Breast epithelium (tissue), 4 donors: ENCODE measurements around the gene GALNT1. TPM values are rescaled to one million over a fixed set of nuclear protein-coding genes. Genes with fewer than 3 reads are reported as not detected.

ENCODE experiments used
- DNase-seq, 2 donors: peaks; one replicate each; pipeline ENCODE4 v3.0.0-alpha.2; 2019; ENCODE audit warnings: low spot score in 2 of 2
- H3K27ac ChIP-seq, 2 donors: fragments of 200-600 bp; sonication (generic) in 1 of 2; one replicate each; pipeline ENCODE4 v1.5.1; 2016 to 2019; ENCODE audit warnings: mild to moderate bottlenecking in 1 of 2
- H3K27me3 ChIP-seq, 2 donors: fragments of 200-600 bp; sonication (generic) in 1 of 2; one replicate each; pipeline versions ENCODE4 v1.5.1 to v1.6.0; 2017 to 2019; ENCODE audit warnings: control low read depth in 1 of 2, mild to moderate bottlenecking in 1 of 2
- H3K36me3 ChIP-seq: fragments of 200-600 bp; one replicate; pipeline ENCODE4 v1.5.1; 2019
- H3K4me1 ChIP-seq, 2 donors: fragments of 200-600 bp; sonication (generic); one replicate each; pipeline ENCODE4 v1.5.1; 2016 to 2019; ENCODE audit warnings: control low read depth in 1 of 2
- H3K4me3 ChIP-seq, 3 donors: fragments of 200-600 bp; sonication (generic); 1 replicate in 2 of 3; 2 replicates in 1 of 3; pipeline ENCODE4 v1.5.1; 2016 to 2019; ENCODE audit warnings: mild to moderate bottlenecking in 3 of 3, moderate library complexity in 2 of 3
- H3K9me3 ChIP-seq, 2 donors: fragments of 200-600 bp; sonication (generic) in 1 of 2; one replicate each; pipeline ENCODE4 v1.5.1; 2016 to 2019; ENCODE audit warnings: control low read depth in 1 of 2
- CTCF ChIP-seq, 3 donors: fragments of 450-650 bp; IDR thresholded peaks; one replicate each; pipeline ENCODE4 v1.5.1; 2016 to 2017; ENCODE audit warnings: antibody characterized with exemption in 3 of 3, mild to moderate bottlenecking in 3 of 3, moderate library complexity in 3 of 3
- POLR2A ChIP-seq: fragments of 450-650 bp; IDR thresholded peaks from one replicate; pipeline ENCODE4 v1.6.1; 2016; ENCODE audit warnings: antibody characterized with exemption, mild to moderate bottlenecking, moderate library complexity
- POLR2AphosphoS5 ChIP-seq, 3 donors: sonication (generic); formaldehyde crosslinking; IDR thresholded peaks; one replicate each; pipeline ENCODE4 v1.6.1; 2017; ENCODE audit warnings: antibody characterized with exemption in 3 of 3
- intact Hi-C: fragments of 100-400 bp; cut with DNase I; formaldehyde crosslinking; loops from one replicate; pipeline ENCODE4 v1.15.1; 2023; ENCODE audit warnings: low total_unique reads
- total RNA-seq, 3 donors: library from RNA; depleted of rRNA; stranded (reverse); fragments of >200 nt; gene quantifications; one replicate each; pipeline ENCODE4 v1.1.0, GENCODE V29; 2016

The GALNT1 gene
- total RNA-seq, 3 donors from 2014 or later = 34.9 to 60.9 (median 46.5) TPM

DNA sequence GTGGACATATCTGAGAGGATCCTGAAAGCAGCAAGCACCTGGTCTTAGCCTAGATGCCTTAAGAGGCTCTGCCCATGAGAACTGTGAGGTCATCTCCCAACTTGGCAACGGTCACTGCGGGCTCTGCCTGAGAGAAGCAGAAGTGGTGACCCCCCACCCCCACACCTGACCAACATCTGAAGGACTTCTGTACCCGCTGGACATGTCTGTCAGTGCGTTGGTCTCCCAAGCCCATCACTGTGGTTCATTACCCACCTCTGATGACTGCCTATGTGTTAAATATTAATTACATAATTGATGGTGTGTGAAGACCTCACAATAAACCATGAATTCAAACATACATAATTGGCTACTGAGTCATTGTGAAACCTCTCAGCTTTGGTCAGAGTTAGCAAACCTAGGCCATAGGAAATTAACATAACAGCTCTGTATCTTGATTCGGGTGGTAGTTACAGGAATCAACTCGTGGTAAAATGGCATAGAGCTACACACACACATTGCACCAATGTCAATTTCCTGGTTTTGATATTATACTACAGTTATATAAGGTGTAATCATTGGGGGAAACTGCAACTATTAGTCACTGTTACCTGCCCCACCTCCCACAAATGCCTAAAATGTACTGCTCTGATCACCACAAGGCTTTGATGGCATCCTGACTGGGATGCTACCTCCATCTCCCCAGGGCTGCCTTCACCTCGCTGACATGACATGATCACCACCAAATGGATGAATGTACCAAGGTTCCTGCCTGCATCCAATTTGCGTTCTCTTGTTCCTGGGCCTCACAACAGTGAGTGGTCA is 4.3 kb upstream of the GALNT1 start:
- Histone ChIP-seq H3K27ac (no peak overlapping the region), H3K27me3 (no peaks in the 10 kb centered on the region), H3K36me3 (no peaks in the 10 kb centered on the region), H3K9me3 (no peaks in the 10 kb centered on the region), H3K4me3 (no peak overlapping the region), H3K4me1 (no peaks in the 10 kb centered on the region)
- no peak for DNase-seq
- intact Hi-C loops = no loop called here
- TF ChIP-seq POLR2A = no peak
- no peak for TF ChIP-seq CTCF (IDR thresholded peaks at IDR 0.05)
- no peak for TF ChIP-seq POLR2AphosphoS5 (IDR thresholded peaks at IDR 0.05)

DNA sequence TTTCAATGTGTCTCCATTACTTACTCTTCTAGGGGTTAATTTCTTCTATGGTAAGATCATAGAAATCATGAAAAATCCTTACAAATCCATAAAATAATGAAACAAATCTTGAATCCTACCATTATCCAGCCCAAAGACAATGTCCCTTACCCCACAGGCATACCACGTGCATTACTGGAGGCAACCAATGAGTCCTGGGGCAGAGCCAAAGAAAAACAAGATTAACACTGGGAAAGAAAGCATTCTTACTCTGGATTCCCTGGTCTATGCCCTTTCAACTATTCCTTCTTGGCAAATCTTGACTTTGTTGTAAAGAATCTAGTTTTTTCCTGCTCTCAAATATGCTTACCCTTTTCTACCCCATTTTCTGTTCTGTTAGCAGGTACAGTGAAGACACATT is 3.1 kb upstream of the GALNT1 start:
- peaks cover 0 to 7% of the 10 kb centered on the region in 2 donors for H3K4me1 ChIP-seq
- no peak overlapping the region for H3K27ac ChIP-seq
- no peak for DNase-seq
- no peak overlapping the region for H3K4me3 ChIP-seq
- no peak for TF ChIP-seq POLR2AphosphoS5 (IDR thresholded peaks at IDR 0.05)
- TF ChIP-seq CTCF (IDR thresholded peaks at IDR 0.05) = no peak
- TF ChIP-seq POLR2A = no peak
- no peaks in the 10 kb centered on the region for H3K36me3 ChIP-seq
- H3K27me3 ChIP-seq = no peaks in the 10 kb centered on the region
- H3K9me3 ChIP-seq = no peaks in the 10 kb centered on the region
- intact Hi-C loops = no loop called here

DNA sequence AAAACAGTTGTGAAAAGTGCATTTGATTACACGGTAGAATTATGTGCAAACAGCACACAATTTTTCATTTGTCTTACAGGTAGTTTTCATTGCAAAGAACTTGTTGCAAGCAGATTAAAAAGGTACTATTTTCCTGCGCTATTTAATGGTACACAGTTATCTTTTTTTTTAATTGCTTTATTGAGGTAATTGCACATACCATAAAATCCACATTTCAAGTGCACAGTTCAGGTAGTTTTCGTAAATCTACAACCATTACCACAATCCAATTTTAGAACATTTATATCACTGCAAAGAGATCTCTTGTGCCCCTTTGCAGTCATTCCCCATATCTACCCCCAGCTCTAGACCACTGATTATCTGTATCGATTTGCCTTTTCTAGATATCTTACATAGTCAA is 2.6 kb upstream of the GALNT1 start:
- intact Hi-C loops = no loop called here
- H3K36me3 ChIP-seq = no peaks in the 10 kb centered on the region
- no peak overlapping the region for H3K27ac ChIP-seq
- no peak for DNase-seq
- TF ChIP-seq CTCF (IDR thresholded peaks at IDR 0.05) (no peak), POLR2AphosphoS5 (IDR thresholded peaks at IDR 0.05) (no peak), POLR2A (no peak)
- peaks cover 0 to 7% of the 10 kb centered on the region in 2 donors for H3K4me1 ChIP-seq
- no peaks in the 10 kb centered on the region for H3K9me3 ChIP-seq
- no peak overlapping the region for H3K4me3 ChIP-seq
- H3K27me3 ChIP-seq = no peaks in the 10 kb centered on the region

DNA sequence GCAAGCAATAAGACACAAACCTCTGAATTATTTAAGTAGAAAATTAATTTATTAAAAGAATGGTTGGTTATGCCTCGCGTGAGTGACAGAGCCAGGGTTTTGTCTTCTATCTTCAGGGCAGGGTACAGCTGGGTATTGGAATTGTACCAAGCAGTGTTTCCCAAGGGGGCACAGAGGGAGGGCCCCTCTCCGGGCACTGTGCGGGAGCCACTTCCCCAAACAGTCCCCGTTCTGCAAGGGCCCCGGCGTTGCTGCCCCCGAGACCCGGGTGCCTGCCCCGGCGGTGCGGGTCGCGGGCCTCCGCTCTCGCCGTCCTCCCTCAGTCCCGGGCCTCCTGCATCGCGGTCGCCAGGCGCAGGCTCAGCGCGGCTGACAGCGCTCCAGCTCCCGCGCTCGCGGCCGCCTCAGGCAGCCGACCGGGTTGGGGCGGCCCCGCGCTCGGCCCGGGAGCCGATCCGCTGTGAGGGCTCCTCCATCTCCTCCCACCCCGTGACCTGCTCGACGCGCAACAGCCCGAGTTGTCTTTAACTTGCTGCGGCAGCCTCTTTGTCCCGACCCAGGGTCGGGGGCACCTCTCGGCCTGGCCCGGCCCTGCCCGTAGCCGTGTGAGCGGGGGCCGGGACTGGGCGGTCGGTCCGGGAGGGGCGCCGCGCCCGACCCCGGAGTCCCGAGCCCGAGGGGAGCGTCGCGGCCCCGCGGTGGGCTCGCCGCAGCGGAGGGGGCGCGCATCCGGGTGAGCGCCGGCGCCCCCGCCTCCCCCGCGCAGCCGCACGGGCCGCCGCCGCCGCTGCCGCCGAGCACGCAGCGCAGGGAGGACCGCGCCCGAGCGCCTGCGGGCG is 620 bp upstream of the GALNT1 start:
- Histone ChIP-seq H3K27me3 (no peaks in the 10 kb centered on the region), H3K36me3 (no peaks in the 10 kb centered on the region), H3K4me1 (peaks cover 0 to 7% of the 10 kb centered on the region in 2 donors), H3K4me3 (peak overlapping the region; percentile 72 to 99 (median 79)), H3K27ac (peak overlapping the region; percentile 93 to 98), H3K9me3 (no peaks in the 10 kb centered on the region)
- intact Hi-C loops = loop anchor here (10.0 kb wide), 1 partner anchor 166 kb away; no protein-coding TSS in a partner anchor
- DNase-seq = peak; percentile 28 to 52
- no peak for TF ChIP-seq POLR2A
- TF ChIP-seq POLR2AphosphoS5 (IDR thresholded peaks at IDR 0.05) = peak in 1 of 3 donors; percentile 43

DNA sequence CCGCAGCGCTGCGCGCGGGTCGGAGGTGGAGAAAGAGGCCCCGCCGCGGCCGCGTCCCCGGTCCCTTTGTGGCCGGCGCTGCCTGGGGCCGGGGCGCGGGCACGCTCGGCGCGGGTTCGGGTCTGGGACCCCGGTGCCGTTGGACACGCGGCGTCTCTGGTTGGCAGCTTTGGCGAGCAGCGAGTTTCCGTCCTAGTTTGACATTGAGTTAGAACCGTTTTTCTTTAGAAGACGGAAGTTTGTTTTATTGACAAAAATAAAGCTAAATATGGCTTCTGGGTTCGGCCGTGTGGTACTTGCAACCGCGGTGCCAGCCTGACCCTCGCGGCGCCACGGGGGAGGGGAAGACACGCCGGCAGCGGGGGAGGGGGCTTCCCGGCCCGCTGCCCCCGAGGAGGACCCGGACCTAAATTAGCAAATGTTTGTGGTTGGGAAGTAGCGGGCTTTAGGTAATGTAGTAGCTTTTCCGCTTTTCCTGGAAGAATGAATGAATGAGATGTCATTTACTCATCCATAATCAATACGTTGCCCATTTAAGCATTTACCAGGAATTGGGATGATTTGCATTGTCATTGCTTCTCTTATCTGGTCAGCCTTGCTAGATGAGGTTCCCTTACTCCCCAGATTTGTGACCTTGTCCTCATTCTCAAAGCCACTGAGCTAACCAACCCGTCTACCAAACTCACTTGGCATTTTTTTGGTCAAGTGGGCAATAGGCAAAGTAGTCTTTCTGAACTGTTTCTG is 530 bp downstream of the GALNT1 start:
- Histone ChIP-seq H3K9me3 (no peaks in the 10 kb centered on the region), H3K36me3 (no peaks in the 10 kb centered on the region), H3K4me3 (peak overlapping the region; percentile 73 to 76 (median 75)), H3K4me1 (peaks cover 0 to 7% of the 10 kb centered on the region in 2 donors), H3K27ac (peak overlapping the region; percentile 73 to 84), H3K27me3 (no peaks in the 10 kb centered on the region)
- no peak for DNase-seq
- intact Hi-C loops = loop anchor here (10.0 kb wide), 1 partner anchor 167 kb away; no protein-coding TSS in a partner anchor
- TF ChIP-seq CTCF (IDR thresholded peaks at IDR 0.05) (no peak), POLR2AphosphoS5 (IDR thresholded peaks at IDR 0.05) (no peak), POLR2A (no peak)
